PC-3 (cell line): ENCODE results near the gene METTL26. TPM values are rescaled to one million over a fixed set of nuclear protein-coding genes. Genes with fewer than 3 reads are reported as not detected.

Source experiments
- ATAC-seq: fragments of 200-7000 bp; cut with Tn5 transposase; 2 replicates; pipeline ENCODE4 v1.9.1; 2020; ENCODE audit warnings: mild to moderate bottlenecking, moderate library complexity
- BruUV-seq: library from RNA; stranded (reverse); fragments of 400-500 nt; replicated peaks from 2 replicates; lab custom pipeline; 2021; lab: Mats Ljungman, UMichigan
- CTCF ChIA-PET: fragments of 300-600 bp; sonication (Branson Sonifier 250); formaldehyde crosslinking; loops from one replicate; lab custom pipeline; 2022; ENCODE audit warnings: antibody characterized with exemption; lab: Charles Lee
- POLR2A ChIA-PET: fragments of 300-600 bp; sonication (Branson Sonifier 250); formaldehyde crosslinking; loops from one replicate; lab custom pipeline; 2022; ENCODE audit warnings: antibody characterized with exemption; ENCODE audit not compliant: unreplicated experiment; lab: Charles Lee
- DNase-seq: peaks from one replicate; pipeline ENCODE4 v3.0.0-alpha.2; 2015
- H2AFZ ChIP-seq: fragments of 300-600 bp; sonication (generic); 2 replicates; pipeline ENCODE4 v1.6.0; 2016; ENCODE audit warnings: antibody characterized with exemption, low read length
- H3F3A ChIP-seq: fragments of 300-600 bp; sonication (generic); one replicate; pipeline ENCODE4 v1.6.0; 2017; ENCODE audit warnings: antibody characterized with exemption, low read length, control low read depth, mild to moderate bottlenecking; ENCODE audit not compliant: unreplicated experiment
- H3K27ac ChIP-seq: fragments of 300-600 bp; sonication (generic); 2 replicates; pipeline ENCODE4 v1.5.1; 2016; ENCODE audit warnings: mild to moderate bottlenecking, low read length
- H3K27me3 ChIP-seq: fragments of 300-600 bp; sonication (generic); 2 replicates; pipeline ENCODE4 v1.6.1; 2016; ENCODE audit warnings: low read length, mixed read lengths
- H3K36me3 ChIP-seq: fragments of 300-600 bp; sonication (generic); 2 replicates; pipeline ENCODE4 v1.6.1; 2016; ENCODE audit warnings: low read depth, mixed run types, low read length, mixed read lengths
- H3K4me1 ChIP-seq: fragments of 300-600 bp; sonication (generic); 2 replicates; pipeline ENCODE4 v1.5.1; 2016; ENCODE audit warnings: low read length; ENCODE audit not compliant: insufficient read depth
- H3K4me2 ChIP-seq: fragments of 300-600 bp; sonication (generic); 2 replicates; pipeline ENCODE4 v1.6.0; 2016; ENCODE audit warnings: low read length
- H3K4me3 ChIP-seq: fragments of 300-600 bp; sonication (generic); 2 replicates; pipeline ENCODE4 v1.5.1; 2016; ENCODE audit warnings: mild to moderate bottlenecking, low read length, mixed read lengths
- H3K79me2 ChIP-seq: fragments of 300-600 bp; sonication (generic); 2 replicates; pipeline ENCODE4 v1.6.1; 2017; ENCODE audit warnings: low read length, mixed read lengths
- H3K9ac ChIP-seq: fragments of 300-600 bp; sonication (generic); 2 replicates; pipeline ENCODE4 v1.6.0; 2016; ENCODE audit warnings: mild to moderate bottlenecking, low read length
- H3K9me2 ChIP-seq: fragments of 300-600 bp; sonication (generic); replicated peaks from 2 replicates; pipeline ENCODE4 v1.6.1; 2016; ENCODE audit warnings: mixed run types, low read length, mixed read lengths
- H3K9me3 ChIP-seq: fragments of 300-600 bp; sonication (generic); 2 replicates; pipeline ENCODE4 v1.6.1; 2016; ENCODE audit warnings: low read length, mixed read lengths
- H4K20me1 ChIP-seq: fragments of 300-600 bp; sonication (generic); 2 replicates; pipeline ENCODE4 v1.6.1; 2016; ENCODE audit warnings: low read length, mixed read lengths
- EZH2 ChIP-seq: fragments of 300-600 bp; sonication (generic); IDR thresholded peaks from one replicate; pipeline ENCODE4 v1.6.1; 2017; ENCODE audit warnings: antibody characterized with exemption, mild to moderate bottlenecking, low read length; ENCODE audit not compliant: unreplicated experiment
- EZH2phosphoT487 ChIP-seq: fragments of 300-600 bp; sonication (generic); IDR thresholded peaks from 2 replicates; pipeline ENCODE4 v1.6.1; 2018; ENCODE audit warnings: mild to moderate bottlenecking, antibody characterized with exemption, low read length, borderline replicate concordance
- intact Hi-C: fragments of 100-400 bp; cut with micrococcal nuclease; formaldehyde crosslinking; loops from 2 replicates; pipeline ENCODE4 v1.9.0; 2023
- total RNA-seq: library from RNA; depleted of rRNA; stranded (reverse); fragments of >200 nt; gene quantifications from 2 replicates; pipeline ENCODE4 v1.2.3, GENCODE V29; 2014
- TF ChIP-seq, protein P1 (sequence below): fragments of 300-600 bp; sonication (generic); conservative IDR thresholded peaks from 2 replicates; pipeline ENCODE4 v1.5.1; 2017; ENCODE audit warnings: antibody characterized with exemption, low read depth, mild to moderate bottlenecking, low read length

Gene METTL26
- total RNA-seq, 1 experiment from 2014 or later = 179 TPM

DNA sequence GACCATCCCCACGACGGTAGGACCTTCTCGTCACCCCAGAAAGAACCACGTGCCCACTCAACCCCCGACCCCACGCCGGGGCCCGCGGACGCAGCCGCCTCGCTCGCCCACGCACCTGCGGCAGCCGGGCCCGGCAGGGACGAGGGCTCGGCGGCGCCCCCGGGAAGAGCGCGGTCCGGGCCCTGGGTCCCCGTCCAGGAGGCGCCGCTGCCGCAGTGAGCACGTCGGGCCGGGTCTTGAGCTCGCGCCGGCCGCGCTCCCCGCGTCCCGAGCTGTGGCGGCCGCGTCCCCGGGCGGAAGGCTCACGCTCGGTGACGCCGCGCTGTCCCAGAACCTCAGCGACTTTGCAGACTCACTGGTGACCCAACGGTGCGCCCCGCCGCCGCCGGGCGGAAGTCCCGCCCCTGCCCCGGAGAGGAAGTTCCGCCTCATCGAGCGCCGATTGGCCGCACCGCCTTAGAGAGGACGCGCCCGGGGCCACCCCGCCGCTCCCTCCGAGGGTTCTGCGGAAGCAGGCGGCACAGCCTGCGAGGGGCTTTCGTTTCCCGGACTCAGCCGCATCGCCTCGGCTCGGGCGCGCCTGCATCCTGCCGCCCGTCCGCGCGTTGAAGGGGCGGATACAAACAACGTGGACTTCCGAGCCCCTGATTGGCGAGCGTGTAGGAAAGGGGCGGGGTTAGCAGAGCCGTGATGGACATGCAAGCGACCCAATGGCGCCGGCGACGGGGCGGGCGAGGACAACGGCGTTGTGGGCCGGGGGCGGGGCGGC, 47.0 kb downstream of the METTL26 start:
- Histone ChIP-seq H2AFZ (peak overlapping the region; percentile 89), H3K9me2 (no peaks in the 10 kb centered on the region), H3K9ac (peak overlapping the region; percentile 92), H3K27me3 (no peaks in the 10 kb centered on the region), H3F3A (no peaks in the 10 kb centered on the region), H3K4me2 (peak overlapping the region; percentile 89), H3K4me3 (peak overlapping the region; percentile 90), H3K9me3 (no peaks in the 10 kb centered on the region), H3K4me1 (peaks cover 28% of the 10 kb centered on the region), H3K36me3 (no peaks in the 10 kb centered on the region), H4K20me1 (peaks cover 12% of the 10 kb centered on the region; the same call in 1 of the 2 replicates), H3K27ac (peak overlapping the region; percentile 77), H3K79me2 (peaks cover 53% of the 10 kb centered on the region)
- POLR2A ChIA-PET = no interaction called here
- TF ChIP-seq, protein P1, sequence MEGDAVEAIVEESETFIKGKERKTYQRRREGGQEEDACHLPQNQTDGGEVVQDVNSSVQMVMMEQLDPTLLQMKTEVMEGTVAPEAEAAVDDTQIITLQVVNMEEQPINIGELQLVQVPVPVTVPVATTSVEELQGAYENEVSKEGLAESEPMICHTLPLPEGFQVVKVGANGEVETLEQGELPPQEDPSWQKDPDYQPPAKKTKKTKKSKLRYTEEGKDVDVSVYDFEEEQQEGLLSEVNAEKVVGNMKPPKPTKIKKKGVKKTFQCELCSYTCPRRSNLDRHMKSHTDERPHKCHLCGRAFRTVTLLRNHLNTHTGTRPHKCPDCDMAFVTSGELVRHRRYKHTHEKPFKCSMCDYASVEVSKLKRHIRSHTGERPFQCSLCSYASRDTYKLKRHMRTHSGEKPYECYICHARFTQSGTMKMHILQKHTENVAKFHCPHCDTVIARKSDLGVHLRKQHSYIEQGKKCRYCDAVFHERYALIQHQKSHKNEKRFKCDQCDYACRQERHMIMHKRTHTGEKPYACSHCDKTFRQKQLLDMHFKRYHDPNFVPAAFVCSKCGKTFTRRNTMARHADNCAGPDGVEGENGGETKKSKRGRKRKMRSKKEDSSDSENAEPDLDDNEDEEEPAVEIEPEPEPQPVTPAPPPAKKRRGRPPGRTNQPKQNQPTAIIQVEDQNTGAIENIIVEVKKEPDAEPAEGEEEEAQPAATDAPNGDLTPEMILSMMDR = no peak
- no peak for TF ChIP-seq EZH2phosphoT487
- TF ChIP-seq EZH2 = no peak
- intact Hi-C loops = loop anchor here (5.0 to 10.0 kb wide), 2 partner anchors 48 to 64 kb away; partner anchors contain the start of genes CAPN15 and METTL26
- DNase-seq (peak; percentile 85), ATAC-seq (peak; percentile 72)
- BruUV-seq = no TSS peak
- CTCF ChIA-PET = no interaction called here

DNA sequence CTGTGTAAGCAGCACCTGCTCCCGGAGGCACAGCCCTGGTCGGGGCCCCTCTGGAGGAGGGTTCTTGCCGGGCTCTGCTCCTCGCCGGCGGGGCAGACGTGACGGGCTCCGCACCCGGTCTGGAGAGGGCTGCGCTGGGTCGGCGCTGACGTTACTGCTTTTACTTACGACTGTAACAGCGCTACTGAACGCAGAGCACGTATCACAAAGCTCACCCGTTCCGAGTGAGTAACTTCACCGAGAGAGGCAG, 47.5 kb downstream of the METTL26 start:
- H4K20me1 ChIP-seq = peaks cover 7% of the 10 kb centered on the region; the same call in 1 of the 2 replicates
- no peaks in the 10 kb centered on the region for H3K9me2 ChIP-seq
- peaks cover 48% of the 10 kb centered on the region for H3K79me2 ChIP-seq
- H3K4me2 ChIP-seq = peak overlapping the region; percentile 89
- DNase-seq (peak; percentile 25), ATAC-seq (peak; percentile 2)
- intact Hi-C loops = loop anchor here (5.0 to 10.0 kb wide), 2 partner anchors 49 to 64 kb away; partner anchors contain the start of genes CAPN15 and METTL26
- peak overlapping the region; percentile 77 for H3K27ac ChIP-seq
- peak overlapping the region; percentile 90 for H3K4me3 ChIP-seq
- no peaks in the 10 kb centered on the region for H3K27me3 ChIP-seq
- peak overlapping the region; percentile 89; the same call in 1 of the 2 replicates for H2AFZ ChIP-seq
- H3K9ac ChIP-seq = peak overlapping the region; percentile 92
- no peaks in the 10 kb centered on the region for H3F3A ChIP-seq
- TF ChIP-seq EZH2 (no peak), EZH2phosphoT487 (no peak)
- TF ChIP-seq, protein P1 = no peak
- ChIA-PET CTCF (no interaction called here), POLR2A (no interaction called here)
- H3K9me3 ChIP-seq = no peaks in the 10 kb centered on the region
- no TSS peak for BruUV-seq
- no peaks in the 10 kb centered on the region for H3K36me3 ChIP-seq
- H3K4me1 ChIP-seq = peaks cover 23% of the 10 kb centered on the region
